HepG2 (cell line): ENCODE results near the gene DNAJC30. TPM values are rescaled to one million over a fixed set of nuclear protein-coding genes. Genes with fewer than 3 reads are reported as not detected.

Experiments used
- ATAC-seq: fragments of 200-7000 bp; cut with Tn5 transposase; 3 replicates; pipeline ENCODE4 v1.9.1; 2020; ENCODE audit warnings: mild to moderate bottlenecking, moderate library complexity
- BruUV-seq: library from RNA; stranded (reverse); fragments of 400-500 nt; replicated peaks from 2 replicates; lab custom pipeline; 2021; lab: Mats Ljungman, UMichigan
- CTCF ChIA-PET: fragments of 300-600 bp; formaldehyde crosslinking; extraction: SDS; loops from one replicate; lab custom pipeline; 2021; ENCODE audit warnings: low total read pairs, inconsistent platforms, low intra/inter-chr PET ratio; lab: Yijun Ruan, JAX
- POLR2A ChIA-PET: fragments of 350-600 bp; sonication (Branson Sonifier 250); formaldehyde crosslinking; loops from one replicate; lab custom pipeline; 2020; ENCODE audit warnings: antibody characterized with exemption, inconsistent platforms; lab: Yijun Ruan, JAX
- DNase-seq: peaks from one replicate; pipeline ENCODE4 v3.0.0-alpha.2; 2015; ENCODE audit warnings: low spot score
- FAIRE-seq: peaks from 3 replicates; lab custom pipeline; 2011; peaks lifted over from hg19 to GRCh38; lab: Jason Lieb, UNC
- H2AFZ ChIP-seq: one replicate; pipeline ENCODE4 v1.6.1; 2011; ENCODE audit warnings: low read length, inconsistent platforms
- H3K27ac ChIP-seq: fragments of 300-600 bp; 3 replicates; pipeline ENCODE4 v1.8.0; 2011; ENCODE audit warnings: mixed run types, mild to moderate bottlenecking, mixed read lengths, low read length, inconsistent platforms; ENCODE audit not compliant: insufficient read depth; ENCODE audit errors: extremely low read length
- H3K27me3 ChIP-seq, 2 experiments: fragments of 200-600 bp in 1 of 2; 2 replicates in 1 of 2; 3 replicates in 1 of 2; pipeline versions ENCODE4 v1.6.0 to v1.8.0; 2011; ENCODE audit warnings: low read length in 2 of 2, mild to moderate bottlenecking in 2 of 2, moderate library complexity in 2 of 2, inconsistent platforms in 1 of 2; ENCODE audit not compliant: insufficient read depth in 2 of 2, control insufficient read depth in 1 of 2
- H3K36me3 ChIP-seq, 2 experiments: fragments of 200-600 bp in 1 of 2; replicated peaks in 1 of 2; 2 replicates in 1 of 2; 3 replicates in 1 of 2; pipeline versions ENCODE4 v1.5.1 to v1.8.0; 2011; ENCODE audit warnings: low read length in 2 of 2, inconsistent platforms in 1 of 2; ENCODE audit not compliant: insufficient read depth in 2 of 2, control insufficient read depth in 1 of 2
- H3K4me1 ChIP-seq: 2 replicates; pipeline ENCODE4 v1.5.1; 2012; ENCODE audit warnings: low read length, inconsistent platforms; ENCODE audit not compliant: insufficient read depth
- H3K4me2 ChIP-seq: 2 replicates; pipeline ENCODE4 v1.6.0; 2011; ENCODE audit warnings: low read depth, low read length, inconsistent platforms
- H3K4me3 ChIP-seq, 3 experiments: fragments of 200-600 bp in 1 of 3; sonication (generic), shearing (Covaris generic) in 1 of 3; replicated peaks in 1 of 3; 2 replicates each; pipeline ENCODE4 v1.5.1; 2011 to 2016; ENCODE audit warnings: low read length in 3 of 3, inconsistent platforms in 2 of 3, low read depth in 2 of 3, mild to moderate bottlenecking in 2 of 3, control low read depth in 1 of 3, mixed read lengths in 1 of 3; ENCODE audit not compliant: insufficient read depth in 1 of 3
- H3K79me2 ChIP-seq: one replicate; pipeline ENCODE4 v1.6.1; 2011; ENCODE audit warnings: low read length, inconsistent platforms; ENCODE audit not compliant: insufficient read depth
- H3K9ac ChIP-seq: 2 replicates; pipeline ENCODE4 v1.6.0; 2011; ENCODE audit warnings: mild to moderate bottlenecking, low read depth, low read length, inconsistent platforms; ENCODE audit not compliant: insufficient read depth
- H3K9me3 ChIP-seq: 2 replicates; pipeline ENCODE4 v1.5.1; 2012; ENCODE audit warnings: mild to moderate bottlenecking, low read length
- H4K20me1 ChIP-seq: 2 replicates; pipeline ENCODE4 v1.6.0; 2011; ENCODE audit warnings: inconsistent platforms, mild to moderate bottlenecking, low read length, moderate library complexity; ENCODE audit not compliant: insufficient read depth
- CENPT ChIP-seq: sonication (generic); formaldehyde crosslinking; IDR thresholded peaks from 2 replicates; pipeline ENCODE4 v1.8.0; 2022; ENCODE audit warnings: low read depth, mild to moderate bottlenecking, moderate library complexity, missing genetic modification reagents
- DPF2 ChIP-seq: sonication (generic); formaldehyde crosslinking; IDR thresholded peaks from 2 replicates; pipeline ENCODE4 v1.4.0; 2020; ENCODE audit warnings: mild to moderate bottlenecking, low read depth, missing genetic modification reagents, borderline replicate concordance
- HMG20B ChIP-seq: conservative IDR thresholded peaks from 2 replicates; pipeline ENCODE4 v1.6.1; 2016; ENCODE audit warnings: missing genetic modification reagents, missing compliant biosample characterization
- JDP2 ChIP-seq: sonication (generic); formaldehyde crosslinking; IDR thresholded peaks from 2 replicates; pipeline ENCODE4 v1.8.1; 2022; ENCODE audit warnings: missing genetic modification reagents, borderline replicate concordance
- KMT2B ChIP-seq: IDR thresholded peaks from 2 replicates; pipeline ENCODE4 v1.6.1; 2016; ENCODE audit warnings: missing genetic modification reagents, missing compliant biosample characterization
- MAZ ChIP-seq, 2 experiments: sonication (generic) in 1 of 2; formaldehyde crosslinking in 1 of 2; IDR thresholded peaks; 2 replicates each; pipeline versions ENCODE4 v1.5.0 to v1.6.1; 2012 to 2020; ENCODE audit warnings: low read depth in 2 of 2, mild to moderate bottlenecking in 2 of 2, borderline replicate concordance in 1 of 2, improper control_type of control experiment in 1 of 2, low read length in 1 of 2, missing genetic modification reagents in 1 of 2, moderate library complexity in 1 of 2
- STAT5B ChIP-seq: sonication (generic); formaldehyde crosslinking; IDR thresholded peaks from 2 replicates; pipeline ENCODE4 v1.4.0; 2020; ENCODE audit warnings: missing genetic modification reagents
- THAP11 ChIP-seq: IDR thresholded peaks from 2 replicates; pipeline ENCODE4 v1.6.1; 2016; ENCODE audit warnings: missing biosample characterization, missing genetic modification reagents
- YEATS2 ChIP-seq: sonication (generic); formaldehyde crosslinking; IDR thresholded peaks from 2 replicates; pipeline ENCODE4 v1.4.0; 2020; ENCODE audit warnings: missing genetic modification reagents, borderline replicate concordance
- ZNF350 ChIP-seq: sonication (generic); formaldehyde crosslinking; IDR thresholded peaks from 2 replicates; pipeline ENCODE4 v1.4.0; 2020; ENCODE audit warnings: mild to moderate bottlenecking, low read depth, missing genetic modification reagents, borderline replicate concordance
- ZNF441 ChIP-seq: sonication (generic); formaldehyde crosslinking; IDR thresholded peaks from 2 replicates; pipeline ENCODE4 v1.7.0; 2021; ENCODE audit warnings: missing genetic modification reagents, borderline replicate concordance
- ZNF549 ChIP-seq: sonication (generic); formaldehyde crosslinking; IDR thresholded peaks from 2 replicates; pipeline ENCODE4 v1.5.0; 2020; ENCODE audit warnings: missing genetic modification reagents
- ZNF781 ChIP-seq: sonication (generic); formaldehyde crosslinking; IDR thresholded peaks from 2 replicates; pipeline ENCODE4 v1.5.1; 2020; ENCODE audit warnings: borderline replicate concordance, mild to moderate bottlenecking, missing genetic modification reagents; ENCODE audit errors: not compliant biosample characterization
- ZNF841 ChIP-seq: sonication (generic); formaldehyde crosslinking; IDR thresholded peaks from 2 replicates; pipeline ENCODE4 v1.8.1; 2023; ENCODE audit warnings: missing genetic modification reagents, borderline replicate concordance
- ZNF879 ChIP-seq: sonication (generic); formaldehyde crosslinking; IDR thresholded peaks from 2 replicates; pipeline ENCODE4 v1.8.1; 2023; ENCODE audit warnings: missing genetic modification reagents
- WGBS: methylation state at CpG from one replicate; pipeline ENCODE4 v1.1.6; 2017; ENCODE audit warnings: low lambda C conversion rate; 5-methylcytosine and 5-hydroxymethylcytosine counted together
- in situ Hi-C: cut with HindIII; loops from 2 replicates; pipeline ENCODE4 v1.10.0; 2017; ENCODE audit warnings: low pct_unique_long_range_greater_than_20kb; ENCODE audit not compliant: extremely low pct_ligation_motif_present
- intact Hi-C: fragments of 100-400 bp; cut with micrococcal nuclease; formaldehyde crosslinking; loops from one replicate; pipeline ENCODE4 v1.10.0; 2022; ENCODE audit not compliant: unreplicated experiment
- polyA plus RNA-seq, 8 experiments: library from polyadenylated mRNA; depleted of rRNA in 3 of 8; stranded (reverse) in 7 of 8; unstranded in 1 of 8; fragments of >200 nt; fragmentation: Illumina TruSeq in 4 of 8; extraction: Trizol in 4 of 8; gene quantifications; 2 replicates each; pipeline versions ENCODE4 v1.2.1 to v1.2.3, GENCODE V29; 2011 to 2016; ENCODE audit warnings: low read depth in 4 of 8, missing spikeins in 1 of 8, mixed read lengths in 1 of 8; ENCODE audit not compliant: insufficient read depth in 1 of 8
- total RNA-seq, 5 experiments: library from RNA; depleted of rRNA; stranded (reverse); fragments of >200 nt; fragmentation: Illumina TruSeq; extraction: Trizol; gene quantifications; 2 replicates each; pipeline ENCODE4 v1.2.3, GENCODE V29; 2016; ENCODE audit warnings: low read depth in 1 of 5
- TF ChIP-seq, protein P1 (sequence below): IDR thresholded peaks from 2 replicates; pipeline ENCODE4 v1.6.1; 2016; ENCODE audit warnings: missing compliant biosample characterization, missing genetic modification reagents, borderline replicate concordance
- TF ChIP-seq, protein P2 (sequence below): sonication (generic); formaldehyde crosslinking; IDR thresholded peaks from 2 replicates; pipeline ENCODE4 v1.8.1; 2022; ENCODE audit warnings: mild to moderate bottlenecking, missing genetic modification reagents

DNAJC30 gene
- total and polyA plus RNA-seq, 2 of the 13 experiments (the other 11 are each of a cell fraction or from before 2014, with no cell fraction given), result 3.3 to 3.8 TPM

DNA sequence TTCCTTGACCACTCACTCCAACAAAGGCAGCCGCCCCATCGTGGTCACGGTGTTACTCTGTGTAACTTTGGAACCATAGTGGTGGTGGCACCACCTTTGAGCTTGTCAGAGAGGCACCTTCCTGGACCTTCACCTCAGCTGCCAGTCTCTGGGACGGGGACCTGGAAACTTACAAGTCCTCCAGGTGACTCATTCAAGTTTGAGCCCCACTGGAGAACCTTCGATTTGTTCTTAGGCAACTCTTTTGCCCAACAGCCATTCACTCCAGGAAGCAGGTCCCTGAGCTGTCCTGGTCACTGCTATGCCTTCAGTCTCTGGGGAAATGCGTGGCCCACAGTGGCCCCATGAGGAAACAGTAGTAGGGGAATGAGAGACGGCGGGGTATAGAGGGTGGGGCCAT lies 19.0 kb upstream of the DNAJC30 start:
- Histone ChIP-seq H3K4me3 (no peak overlapping the region), H3K36me3 (peaks cover 6 to 20% of the 10 kb centered on the region in 2 experiments; a peak in 4 of 5 replicates), H3K9ac (no peak overlapping the region), H2AFZ (no peak overlapping the region), H3K4me2 (no peak overlapping the region), H3K27me3 (no peaks in the 10 kb centered on the region), H3K27ac (no peak overlapping the region), H4K20me1 (peaks cover 5% of the 10 kb centered on the region; the same call in 1 of the 2 replicates), H3K4me1 (peaks cover 15% of the 10 kb centered on the region), H3K9me3 (no peaks in the 10 kb centered on the region), H3K79me2 (no peaks in the 10 kb centered on the region)
- ChIA-PET CTCF (interaction anchor here (2.2 kb wide), 1 partner anchor 24 kb away, joined by 15 read pairs; no protein-coding TSS in a partner anchor), POLR2A (interaction anchor here (1.2 kb wide), 2 partner anchors 79 to 80 kb away, joined by 3 to 4 read pairs; no protein-coding TSS in a partner anchor)
- no peak for DNase-seq
- FAIRE-seq, result no peak
- in situ Hi-C loops, result no loop called here
- 91% methylated on average over 8 of the region's 8 CpGs for WGBS
- no peak for ATAC-seq
- no TSS peak for BruUV-seq
- intact Hi-C loops, result no loop called here
- TF ChIP-seq KMT2B (no peak), JDP2 (CRISPR knock-in tag) (no peak), DPF2 (no peak), ZNF781 (CRISPR knock-in tag) (no peak), YEATS2 (CRISPR knock-in tag) (no peak), ZNF841 (no peak), MAZ (IDR thresholded peaks at IDR 0.05; ENCODE audit: borderline replicate concordance, low read depth, low read length) (no peak), MAZ (CRISPR knock-in tag; IDR thresholded peaks at IDR 0.05; ENCODE audit: low read depth) (no peak), HMG20B (CRISPR knock-in tag) (no peak), CENPT (CRISPR knock-in tag) (no peak), ZNF350 (CRISPR knock-in tag) (no peak), ZNF441 (CRISPR knock-in tag) (no peak), THAP11 (no peak), ZNF549 (CRISPR knock-in tag) (no peak), ZNF879 (CRISPR knock-in tag) (no peak), STAT5B (no peak)
- TF ChIP-seq, protein P1, sequence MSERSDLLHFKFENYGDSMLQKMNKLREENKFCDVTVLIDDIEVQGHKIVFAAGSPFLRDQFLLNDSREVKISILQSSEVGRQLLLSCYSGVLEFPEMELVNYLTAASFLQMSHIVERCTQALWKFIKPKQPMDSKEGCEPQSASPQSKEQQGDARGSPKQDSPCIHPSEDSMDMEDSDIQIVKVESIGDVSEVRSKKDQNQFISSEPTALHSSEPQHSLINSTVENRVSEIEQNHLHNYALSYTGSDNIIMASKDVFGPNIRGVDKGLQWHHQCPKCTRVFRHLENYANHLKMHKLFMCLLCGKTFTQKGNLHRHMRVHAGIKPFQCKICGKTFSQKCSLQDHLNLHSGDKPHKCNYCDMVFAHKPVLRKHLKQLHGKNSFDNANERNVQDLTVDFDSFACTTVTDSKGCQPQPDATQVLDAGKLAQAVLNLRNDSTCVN (CRISPR knock-in tag), result no peak
- TF ChIP-seq, protein P2, sequence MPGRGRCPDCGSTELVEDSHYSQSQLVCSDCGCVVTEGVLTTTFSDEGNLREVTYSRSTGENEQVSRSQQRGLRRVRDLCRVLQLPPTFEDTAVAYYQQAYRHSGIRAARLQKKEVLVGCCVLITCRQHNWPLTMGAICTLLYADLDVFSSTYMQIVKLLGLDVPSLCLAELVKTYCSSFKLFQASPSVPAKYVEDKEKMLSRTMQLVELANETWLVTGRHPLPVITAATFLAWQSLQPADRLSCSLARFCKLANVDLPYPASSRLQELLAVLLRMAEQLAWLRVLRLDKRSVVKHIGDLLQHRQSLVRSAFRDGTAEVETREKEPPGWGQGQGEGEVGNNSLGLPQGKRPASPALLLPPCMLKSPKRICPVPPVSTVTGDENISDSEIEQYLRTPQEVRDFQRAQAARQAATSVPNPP (CRISPR knock-in tag), result no peak
